HepG2 (cell line): ENCODE measurements around the gene CUL7. TPM values are rescaled to one million over a fixed set of nuclear protein-coding genes. Genes with fewer than 3 reads are reported as not detected.
A peak's percentile ranks its signal among the peaks of the same experiment; 100 is the strongest.

Experiments
- ARID5B ChIP-seq: IDR thresholded peaks from 2 replicates; pipeline ENCODE4 v1.4.0; 2020; ENCODE audit warnings: mild to moderate bottlenecking, missing genetic modification reagents
- CBX2 ChIP-seq, 2 experiments: fragments of 200-600 bp in 1 of 2; sonication (generic); formaldehyde crosslinking in 1 of 2; IDR thresholded peaks; 2 replicates each; pipeline versions ENCODE4 v1.7.0 to v1.8.1; 2018 to 2022; ENCODE audit warnings: low read depth in 2 of 2, low read length in 1 of 2, mild to moderate bottlenecking in 1 of 2, missing genetic modification reagents in 1 of 2
- CENPX ChIP-seq: sonication (generic); formaldehyde crosslinking; IDR thresholded peaks from 2 replicates; pipeline ENCODE4 v1.9.0; 2021; ENCODE audit warnings: mild to moderate bottlenecking, missing genetic modification reagents, moderate library complexity
- HIVEP1 ChIP-seq: sonication (generic); formaldehyde crosslinking; IDR thresholded peaks from 2 replicates; pipeline ENCODE4 v1.4.0; 2020; ENCODE audit warnings: mild to moderate bottlenecking, missing genetic modification reagents
- MAF1 ChIP-seq: sonication (generic); formaldehyde crosslinking; IDR thresholded peaks from 2 replicates; pipeline ENCODE4 v1.5.0; 2020; ENCODE audit warnings: missing genetic modification reagents, borderline replicate concordance
- MAFF ChIP-seq: IDR thresholded peaks from 2 replicates; pipeline ENCODE4 v1.6.1; 2011; ENCODE audit warnings: low read depth, low read length, improper control_type of control experiment
- MTA1 ChIP-seq: sonication (generic); formaldehyde crosslinking; IDR thresholded peaks from 2 replicates; pipeline ENCODE4 v1.4.0; 2020; ENCODE audit warnings: missing genetic modification reagents, mild to moderate bottlenecking, borderline replicate concordance
- MXD1 ChIP-seq: sonication (generic); formaldehyde crosslinking; IDR thresholded peaks from 2 replicates; pipeline ENCODE4 v1.4.0; 2020; ENCODE audit warnings: mild to moderate bottlenecking, missing genetic modification reagents
- NFYB ChIP-seq: sonication (generic); formaldehyde crosslinking; IDR thresholded peaks from 2 replicates; pipeline ENCODE4 v1.4.0; 2020; ENCODE audit warnings: missing genetic modification reagents
- NPAS2 ChIP-seq: sonication (generic); formaldehyde crosslinking; IDR thresholded peaks from 2 replicates; pipeline ENCODE4 v1.8.0; 2022; ENCODE audit warnings: mild to moderate bottlenecking, missing genetic modification reagents, borderline replicate concordance
- PAWR ChIP-seq: sonication (generic); formaldehyde crosslinking; IDR thresholded peaks from 2 replicates; pipeline ENCODE4 v1.4.0; 2020; ENCODE audit warnings: missing genetic modification reagents, mild to moderate bottlenecking, borderline replicate concordance
- RAD21 ChIP-seq: fragments of 450-650 bp; formaldehyde crosslinking; IDR thresholded peaks from 2 replicates; pipeline ENCODE4 v1.5.0; 2020; ENCODE audit warnings: mild to moderate bottlenecking
- TAF1 ChIP-seq: sonication (generic); formaldehyde crosslinking; IDR thresholded peaks from 2 replicates; pipeline ENCODE4 v1.4.0; 2020; ENCODE audit warnings: missing genetic modification reagents
- XRCC5 ChIP-seq: fragments of 200-400 bp; formaldehyde crosslinking; optimal IDR thresholded peaks from 2 replicates; pipeline ENCODE3; 2017; ENCODE audit warnings: mild to moderate bottlenecking, low read length
- YEATS4 ChIP-seq: sonication (generic); formaldehyde crosslinking; IDR thresholded peaks from 2 replicates; pipeline ENCODE4 v1.4.0; 2020; ENCODE audit warnings: missing genetic modification reagents, borderline replicate concordance
- ZHX1 ChIP-seq: sonication (generic); formaldehyde crosslinking; IDR thresholded peaks from 2 replicates; pipeline ENCODE4 v1.8.1; 2022; ENCODE audit warnings: low read depth, mild to moderate bottlenecking, missing genetic modification reagents
- ZMAT5 ChIP-seq: sonication (generic); formaldehyde crosslinking; IDR thresholded peaks from 2 replicates; pipeline ENCODE4 v1.5.0; 2020; ENCODE audit warnings: mild to moderate bottlenecking, low read depth, missing genetic modification reagents, borderline replicate concordance
- ZNF251 ChIP-seq: sonication (generic); formaldehyde crosslinking; IDR thresholded peaks from 2 replicates; pipeline ENCODE4 v1.9.0; 2021; ENCODE audit warnings: mild to moderate bottlenecking, missing genetic modification reagents
- ZNF598 ChIP-seq: sonication (generic); formaldehyde crosslinking; IDR thresholded peaks from 2 replicates; pipeline ENCODE4 v1.5.1; 2020; ENCODE audit warnings: mild to moderate bottlenecking, missing genetic modification reagents, borderline replicate concordance
- ZNF788 ChIP-seq: sonication (generic); formaldehyde crosslinking; IDR thresholded peaks from 2 replicates; pipeline ENCODE4 v1.5.0; 2020; ENCODE audit warnings: mild to moderate bottlenecking, missing genetic modification reagents, borderline replicate concordance
- polyA plus RNA-seq, 8 experiments: library from polyadenylated mRNA; depleted of rRNA in 3 of 8; stranded (reverse) in 7 of 8; unstranded in 1 of 8; fragments of >200 nt; fragmentation: Illumina TruSeq in 4 of 8; extraction: Trizol in 4 of 8; gene quantifications; 2 replicates each; pipeline versions ENCODE4 v1.2.1 to v1.2.3, GENCODE V29; 2011 to 2016; ENCODE audit warnings: low read depth in 4 of 8, missing spikeins in 1 of 8, mixed read lengths in 1 of 8; ENCODE audit not compliant: insufficient read depth in 1 of 8
- total RNA-seq, 5 experiments: library from RNA; depleted of rRNA; stranded (reverse); fragments of >200 nt; fragmentation: Illumina TruSeq; extraction: Trizol; gene quantifications; 2 replicates each; pipeline ENCODE4 v1.2.3, GENCODE V29; 2016; ENCODE audit warnings: low read depth in 1 of 5

Gene CUL7
- total and polyA plus RNA-seq, 2 of the 13 experiments (the other 11 are each of a cell fraction or from before 2014, with no cell fraction given), result 32.0 to 60.7 TPM

GRCh38 chr6:43013097-43013842 is 40.4 kb downstream of the CUL7 start (continued):
- TF ChIP-seq YEATS4 (no peak), NFYB (no peak), MXD1 (CRISPR knock-in tag) (no peak), MTA1 (CRISPR knock-in tag) (no peak), ZNF251 (CRISPR knock-in tag) (no peak), ZNF598 (CRISPR knock-in tag) (0 out of 2 replicates have a peak, but pooled peaks have one; percentile 19), RAD21 (CRISPR knock-in tag) (no peak), XRCC5 (no peak), MAF1 (CRISPR knock-in tag) (no peak), PAWR (CRISPR knock-in tag) (no peak), ZNF788 (CRISPR knock-in tag) (0 out of 2 replicates have a peak, but pooled peaks have one; percentile 14), ARID5B (CRISPR knock-in tag) (no peak), NPAS2 (no peak), ZHX1 (CRISPR knock-in tag) (0 out of 2 replicates have a peak, but pooled peaks have one; percentile 15), CBX2 (IDR thresholded peaks at IDR 0.05; ENCODE audit: low read depth, low read length) (no peak), CBX2 (CRISPR knock-in tag; IDR thresholded peaks at IDR 0.05; ENCODE audit: low read depth) (no peak), ZMAT5 (CRISPR knock-in tag) (no peak), TAF1 (CRISPR knock-in tag) (0 out of 2 replicates have a peak, but pooled peaks have one; percentile 7), HIVEP1 (CRISPR knock-in tag) (no peak), MAFF (no peak), CENPX (CRISPR knock-in tag) (no peak)
